Islet of Langerhans (tissue), 1 donor: ENCODE measurements around the gene CDKN2B.
"Not testable (repeated sequence)": the region's sequence is repeated elsewhere in the genome, so short reads cannot be mapped to it uniquely, and the experiment has no call there.

Experiments
- FAIRE-seq: peaks from one replicate; lab custom pipeline; 2011; peaks lifted over from hg19 to GRCh38; lab: Jason Lieb, UNC

The CDKN2B gene

DNA sequence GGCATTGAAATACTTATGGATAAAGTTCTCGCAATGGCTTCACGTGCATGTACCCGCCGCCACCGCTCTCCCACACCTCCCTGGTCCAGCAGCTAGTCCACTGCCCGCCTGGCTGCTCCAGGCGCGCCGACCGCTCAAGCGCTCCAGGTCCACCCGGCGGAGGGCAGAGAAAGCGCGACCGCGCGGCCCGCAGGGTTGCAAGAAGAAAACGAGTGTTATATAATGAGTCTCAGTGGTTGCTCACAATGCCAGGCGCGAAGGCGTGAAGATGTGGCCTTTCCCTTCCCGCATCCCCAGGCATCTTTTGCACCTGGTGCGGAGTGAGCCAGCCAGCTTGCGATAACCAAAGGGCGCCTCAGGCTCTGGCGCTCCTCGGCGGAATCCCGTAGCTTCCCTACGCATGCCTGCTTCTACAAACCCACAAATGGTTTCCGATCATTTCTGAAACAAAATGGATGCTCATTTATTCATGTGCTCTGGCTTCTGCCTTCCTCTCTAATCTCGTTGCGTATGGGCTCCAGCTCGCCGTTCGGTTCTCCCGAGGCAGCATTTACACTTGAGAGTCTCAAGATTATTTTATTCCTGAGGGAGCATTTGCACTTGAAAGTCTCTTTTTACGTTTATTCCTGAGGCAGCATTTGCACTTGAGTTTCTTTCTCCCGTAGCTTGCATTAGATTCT, 40.6 kb downstream of the CDKN2B start:
- no peak for FAIRE-seq

- no peak for FAIRE-seq
Measured at GRCh38 chr9:21967702-21968101, 41.4 kb downstream of the CDKN2B start.

DNA sequence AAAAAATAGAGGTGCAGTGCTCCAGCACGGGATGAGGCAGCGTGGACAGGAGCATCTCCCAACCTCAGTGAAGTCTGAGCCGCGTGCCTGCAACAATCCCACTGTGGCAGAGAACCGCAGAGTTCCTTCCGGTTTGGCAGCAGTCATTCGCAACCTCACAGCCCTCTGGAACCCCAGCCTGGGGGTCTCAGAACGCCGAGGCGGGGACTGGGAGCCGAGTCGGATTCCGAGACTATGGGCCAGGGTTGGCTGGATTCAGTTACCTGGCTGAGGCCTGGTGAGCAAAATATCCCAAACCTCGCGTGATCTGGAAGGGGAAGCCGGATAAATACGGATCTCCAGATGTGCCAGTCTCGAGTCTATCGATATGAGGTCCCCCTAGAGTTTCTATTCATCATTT, 41.9 kb downstream of the CDKN2B start:
- FAIRE-seq, result no peak

- FAIRE-seq, result no peak
Measured at GRCh38 chr9:21966140-21966851, 42.8 kb downstream of the CDKN2B start.

DNA sequence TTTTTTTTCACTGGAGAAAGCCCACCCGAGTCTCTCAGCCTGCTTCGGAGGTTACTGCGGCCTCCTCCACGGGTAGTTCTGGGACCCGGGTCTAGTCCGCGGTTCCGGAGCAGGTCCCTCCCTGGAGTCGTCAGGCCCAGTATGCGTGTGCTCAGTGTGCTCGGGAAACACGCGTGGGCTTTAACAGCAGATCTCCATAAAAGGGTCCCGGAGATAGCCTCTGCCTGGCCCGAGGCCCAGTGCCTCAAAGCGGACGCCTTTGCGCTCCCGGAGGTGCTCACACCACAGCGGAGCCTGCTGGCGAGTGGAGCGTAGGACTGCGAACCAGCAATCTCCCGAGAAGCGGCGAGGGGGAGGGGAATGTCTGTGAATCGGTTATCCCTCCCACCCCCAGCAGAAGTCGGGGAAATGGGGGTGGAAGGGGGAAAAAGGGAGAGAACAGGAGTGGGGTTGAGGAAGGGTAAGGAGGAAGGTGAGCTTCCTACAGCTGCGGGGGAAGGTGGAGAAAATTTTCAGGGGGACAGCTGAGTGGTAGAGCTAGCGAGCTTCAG, 43.6 kb downstream of the CDKN2B start:
- no peak for FAIRE-seq

DNA sequence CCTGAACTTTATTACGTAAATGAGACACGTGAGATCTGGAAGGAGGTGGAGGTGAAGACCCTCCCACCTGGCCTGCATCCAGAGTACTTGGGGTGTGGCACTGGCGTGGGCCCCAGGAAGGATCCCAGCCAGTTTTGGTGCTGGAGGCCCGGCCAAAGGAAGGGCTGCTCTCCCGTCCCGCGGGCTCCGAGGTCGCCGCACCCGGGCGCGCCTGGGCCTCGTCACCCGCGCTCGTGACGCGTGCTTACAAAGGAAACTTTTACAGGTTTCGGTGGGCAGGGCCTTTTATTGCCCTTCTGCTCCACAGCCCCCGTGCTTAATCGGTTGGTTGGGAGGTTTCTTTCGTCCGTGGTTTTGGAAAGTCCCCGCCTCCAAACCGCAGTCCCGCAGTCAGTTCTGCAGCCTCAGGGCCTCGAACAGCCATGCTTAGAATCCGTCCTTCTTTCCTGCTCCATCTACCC, 44.1 kb downstream of the CDKN2B start:
- FAIRE-seq, result no peak

DNA sequence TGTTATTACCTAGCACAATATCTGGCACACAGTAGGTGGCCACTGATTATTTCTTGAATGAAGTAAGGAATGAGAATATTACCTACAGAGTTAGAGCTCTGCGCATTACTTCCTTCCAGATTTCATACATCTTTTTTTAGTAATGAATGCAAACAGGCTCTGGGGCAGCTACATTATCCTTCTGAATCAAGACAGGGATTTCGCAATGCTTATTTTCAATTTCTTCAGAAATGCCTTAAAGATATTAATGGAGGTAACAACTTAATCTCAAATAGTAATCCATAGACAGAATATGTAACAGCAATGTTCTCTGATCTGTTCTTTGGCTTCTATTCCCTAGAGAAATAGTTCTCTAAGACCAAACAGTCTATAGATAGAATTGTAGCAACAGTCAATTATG, 47.5 kb downstream of the CDKN2B start:
- FAIRE-seq, result no peak

- not testable (repeated sequence) for FAIRE-seq
Measured at GRCh38 chr9:21959268-21959667, 49.8 kb downstream of the CDKN2B start.

GRCh38 chr9:21958833-21959232, 50.3 kb downstream of the CDKN2B start:
- FAIRE-seq, result no peak
